NCI-H187 (cell line): Measurements from ENCODE around the gene TPRA1.

Experiments used
- DNase-seq, 2 experiments: peaks; one replicate each; lab custom pipeline; 2025; lab: John Stamatoyannopoulos, UW

Gene TPRA1

DNA sequence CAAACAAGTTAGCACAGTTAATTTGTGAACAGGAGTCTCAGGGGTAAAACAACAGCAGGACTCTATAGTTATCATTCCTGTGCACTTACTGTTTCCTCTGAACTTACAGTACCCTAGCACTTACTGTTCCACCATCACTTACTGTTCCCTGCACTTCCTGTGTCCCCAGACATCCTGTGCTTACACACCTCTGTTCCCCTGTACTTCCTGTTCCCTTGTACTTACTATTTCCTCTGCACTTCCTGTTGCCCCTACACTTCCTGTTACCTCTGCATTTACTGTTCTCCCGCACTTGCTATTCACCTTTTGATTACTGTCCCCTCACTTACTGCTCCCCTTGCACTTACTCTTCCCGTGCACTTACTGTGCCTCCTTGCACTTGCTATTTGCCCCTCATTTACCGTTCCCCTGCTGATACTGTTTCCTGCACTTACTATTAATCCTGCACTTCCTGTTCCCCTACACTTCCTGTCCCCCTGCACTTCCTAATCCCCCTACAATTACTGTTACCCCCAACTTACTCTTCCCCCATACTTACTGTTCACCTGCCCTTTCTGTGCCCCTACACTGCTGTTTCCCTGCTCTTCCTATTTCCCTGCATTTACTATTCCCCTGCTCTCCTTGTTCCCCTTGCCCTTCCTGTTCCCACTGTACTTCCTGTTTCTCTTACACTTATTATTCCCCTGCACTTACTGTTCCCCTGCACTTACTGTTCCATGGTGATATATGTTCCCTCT, 30.3 kb downstream of the TPRA1 start:
- DNase-seq: no peak

DNA sequence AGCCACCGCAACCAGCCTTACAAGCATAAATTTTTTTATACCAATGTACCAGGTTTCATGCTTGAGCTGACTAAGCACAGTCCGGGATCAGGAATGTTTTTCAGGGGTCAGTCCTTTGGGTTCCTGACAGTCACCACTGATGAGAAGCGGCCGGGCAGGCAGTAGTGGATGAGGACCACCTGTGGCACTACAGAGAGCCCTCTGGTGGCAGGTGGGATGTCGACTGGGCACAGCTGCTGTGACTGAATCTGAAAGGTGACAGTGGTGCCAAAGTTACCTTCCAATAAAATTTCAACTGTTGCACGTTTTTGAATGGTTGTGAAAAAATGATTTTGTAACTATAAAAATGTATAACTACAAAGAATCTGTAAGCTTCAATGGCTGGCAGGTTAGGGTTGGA, 34.0 kb downstream of the TPRA1 start:
- no peak for DNase-seq

DNA sequence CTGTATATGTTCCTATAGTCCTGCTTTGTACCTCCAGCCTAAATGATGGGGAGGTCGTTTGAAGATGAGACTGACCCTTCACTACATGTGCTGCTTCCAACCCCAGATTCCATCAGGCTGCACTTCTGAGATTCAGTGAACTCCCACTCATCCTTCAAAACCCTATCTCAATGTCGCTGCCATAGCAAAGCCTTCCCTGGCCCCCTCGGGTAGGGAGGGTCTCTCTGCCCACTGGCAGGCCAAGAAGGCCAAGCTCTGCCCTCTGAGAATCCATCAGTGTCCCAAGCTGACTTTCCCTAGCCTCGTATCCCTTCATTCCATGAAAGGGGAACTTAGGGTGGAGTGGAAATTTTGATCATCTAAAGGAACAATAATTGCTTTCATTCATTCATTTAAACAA, 35.4 kb downstream of the TPRA1 start:
- no peak for DNase-seq

DNA sequence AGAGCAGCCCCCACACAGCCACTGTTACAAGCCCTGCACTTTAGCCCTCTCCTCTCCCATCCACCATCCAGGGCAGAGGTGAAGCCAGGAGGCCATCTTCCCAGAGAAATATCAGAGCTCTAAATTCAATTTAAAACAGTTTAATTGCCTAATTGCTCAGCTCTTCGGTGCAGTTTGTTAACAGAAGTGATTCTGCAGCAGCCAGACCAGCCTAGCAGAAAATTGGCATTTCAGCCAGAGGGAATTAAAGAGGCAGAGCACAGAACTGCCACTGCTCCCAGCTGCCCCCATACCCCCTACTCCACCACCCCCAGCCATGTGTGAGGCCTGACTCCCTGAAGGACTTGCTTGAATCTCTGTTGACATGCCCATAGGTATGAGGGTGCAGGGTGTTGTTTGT, 38.5 kb downstream of the TPRA1 start:
- no peak for DNase-seq

DNA sequence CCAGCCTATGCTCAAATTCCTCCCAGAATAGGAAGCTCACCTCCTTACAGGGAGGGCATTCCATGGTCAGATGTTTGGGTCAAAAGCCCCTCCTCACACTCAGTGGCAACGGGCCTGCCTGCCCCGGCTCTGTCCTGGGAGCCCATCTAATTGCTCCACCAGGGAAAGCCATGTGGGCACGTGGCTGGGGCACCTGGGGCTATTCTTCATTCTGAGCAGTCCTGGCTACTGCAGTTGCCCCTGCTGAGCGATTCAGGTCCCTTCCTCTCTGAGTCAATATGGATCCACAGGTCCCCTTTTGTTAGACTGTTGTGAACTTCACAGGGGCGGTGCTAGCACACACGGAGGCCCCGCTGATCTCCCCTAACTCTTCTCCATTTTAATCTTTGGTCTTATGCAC, 39.4 kb downstream of the TPRA1 start:
- no peak for DNase-seq

DNA sequence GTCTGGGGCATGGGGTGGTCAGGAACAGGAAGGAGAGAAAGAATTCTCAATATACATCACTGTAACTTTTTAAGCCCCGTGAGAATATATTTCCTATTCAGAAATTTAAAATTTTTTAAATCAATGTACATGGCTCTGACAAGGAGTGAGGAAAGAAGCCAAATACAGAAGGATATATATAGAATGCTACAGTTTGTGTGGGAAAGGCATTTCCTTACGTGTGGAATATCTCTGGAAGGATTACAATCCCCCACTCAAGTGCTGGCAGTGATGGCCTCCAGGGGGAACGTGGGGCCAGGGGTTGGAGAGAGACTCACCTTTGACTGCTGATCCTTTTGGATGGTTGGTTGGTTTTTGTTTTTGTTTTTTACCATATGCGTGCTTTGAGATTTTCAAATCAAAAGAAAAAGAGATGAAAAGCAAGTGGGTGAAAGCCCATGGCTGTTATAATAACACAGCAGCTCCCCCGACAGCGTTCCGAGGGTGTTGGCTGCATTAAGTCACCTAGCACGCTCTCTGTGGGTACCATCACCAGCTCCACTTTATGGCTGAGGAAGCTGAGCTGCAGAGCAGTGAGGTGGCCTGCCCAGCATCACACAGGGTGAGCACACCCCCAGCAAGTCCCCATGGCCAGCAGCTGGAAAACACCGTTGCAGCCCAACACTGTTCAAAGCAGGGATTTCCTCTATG, 39.9 kb downstream of the TPRA1 start:
- DNase-seq: no peak

DNA sequence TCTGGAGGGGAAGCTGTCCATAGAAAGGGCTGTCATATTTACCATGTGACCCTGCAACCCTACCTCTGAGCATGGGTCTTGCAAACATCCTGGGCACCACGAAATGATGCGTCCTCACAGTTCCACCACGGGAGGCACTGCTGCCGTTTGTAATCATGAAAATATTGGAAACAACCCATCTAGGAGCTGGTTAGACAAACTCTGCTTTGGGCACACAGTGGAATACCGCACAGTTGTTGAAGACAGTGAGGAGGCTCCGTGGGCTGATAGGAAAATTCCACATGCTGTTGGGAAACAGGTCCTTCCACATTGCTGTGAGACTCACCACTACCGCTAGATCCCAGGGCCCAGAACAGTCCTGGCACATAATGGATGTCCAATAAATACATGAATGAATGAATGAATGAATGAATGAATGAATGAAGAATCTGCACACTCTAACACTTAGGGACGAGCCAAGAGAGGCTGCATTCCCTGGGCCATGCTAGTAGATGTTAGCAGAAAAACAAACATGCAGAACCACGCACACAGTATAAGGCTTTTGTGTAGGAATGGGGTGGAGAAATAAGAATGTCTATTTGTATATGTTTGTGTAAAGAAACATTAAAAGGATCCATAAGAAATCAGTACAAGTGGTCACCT, 40.6 kb downstream of the TPRA1 start:
- no peak for DNase-seq

DNA sequence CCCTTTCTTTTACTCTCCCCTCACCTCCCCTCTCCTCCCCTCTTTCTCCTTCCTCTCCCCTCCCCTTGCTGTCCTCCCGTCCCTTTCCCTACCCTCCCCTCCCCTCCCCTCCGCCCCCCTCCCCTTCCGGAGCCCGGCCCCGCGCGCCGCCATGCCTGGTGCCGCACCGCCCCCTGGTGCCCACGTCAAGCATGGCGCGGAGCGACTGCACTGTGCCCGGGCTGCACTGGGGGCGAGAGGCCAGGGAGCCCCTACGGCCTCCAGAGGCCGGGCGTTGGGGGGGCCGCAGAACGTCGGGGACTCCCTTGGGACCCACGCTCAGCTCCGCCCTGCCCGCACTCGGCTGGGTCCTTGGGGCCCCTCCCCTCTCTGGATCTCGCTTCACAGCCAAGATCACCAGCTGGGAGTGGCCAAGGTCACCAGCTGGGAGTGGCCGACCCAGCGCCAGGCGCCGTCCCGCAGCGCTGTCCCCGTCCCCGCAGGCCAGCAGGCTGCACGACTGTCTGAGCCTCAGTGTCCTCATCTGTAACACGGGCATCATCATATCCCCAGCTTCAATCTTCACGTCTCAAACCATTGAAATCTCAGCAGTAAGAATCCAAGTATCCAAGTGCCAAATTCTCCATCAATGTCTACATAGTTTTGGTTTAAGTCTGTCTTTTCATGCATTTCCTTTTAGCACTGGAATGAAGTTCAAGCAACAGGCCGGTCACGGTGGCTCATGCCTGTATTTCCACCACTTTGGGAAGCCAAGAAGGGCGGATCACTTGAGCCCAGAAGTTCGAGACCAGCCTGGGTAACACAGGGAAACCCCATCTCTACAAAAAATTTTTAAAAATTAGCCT, 42.5 kb downstream of the TPRA1 start:
- DNase-seq: peak; percentile 48 to 62

DNA sequence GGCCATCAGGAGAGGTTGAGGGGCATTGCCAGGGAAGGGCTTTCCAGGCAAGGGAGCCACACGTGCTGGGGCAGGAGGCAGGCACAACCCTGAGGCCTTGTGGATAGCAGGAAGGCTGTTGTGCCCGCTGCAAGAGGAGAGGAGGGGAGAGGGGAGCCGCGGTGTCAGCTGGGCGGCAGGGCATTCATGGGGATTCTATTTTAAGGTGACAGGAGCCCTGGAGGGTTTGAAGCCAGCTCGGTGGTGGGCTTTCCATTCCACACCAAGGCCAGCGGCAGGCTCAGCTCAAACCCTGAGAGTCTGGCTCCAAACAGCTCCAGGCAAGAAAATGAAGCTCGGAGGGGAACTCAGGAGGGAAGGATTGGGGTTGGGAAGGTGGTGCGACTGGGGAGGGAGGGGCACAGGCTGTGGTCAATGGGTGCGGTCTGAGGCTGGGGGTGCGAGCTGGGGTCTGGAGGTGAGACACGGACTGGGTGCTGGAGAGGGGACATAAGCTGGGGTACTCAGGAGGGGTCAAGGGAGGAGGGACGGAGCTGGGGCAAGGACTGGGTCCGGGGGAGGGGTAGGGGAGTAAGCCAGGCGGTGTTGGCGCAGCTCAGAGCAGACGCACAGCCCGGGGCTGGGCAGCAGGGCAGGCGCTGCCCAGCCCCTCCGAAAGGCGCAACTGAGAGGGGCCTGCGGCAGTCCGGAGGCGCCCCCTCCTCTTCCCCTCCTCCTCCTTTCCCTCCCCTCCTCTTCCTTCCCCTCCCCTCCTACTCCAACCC, 43.4 kb downstream of the TPRA1 start:
- no peak for DNase-seq

DNA sequence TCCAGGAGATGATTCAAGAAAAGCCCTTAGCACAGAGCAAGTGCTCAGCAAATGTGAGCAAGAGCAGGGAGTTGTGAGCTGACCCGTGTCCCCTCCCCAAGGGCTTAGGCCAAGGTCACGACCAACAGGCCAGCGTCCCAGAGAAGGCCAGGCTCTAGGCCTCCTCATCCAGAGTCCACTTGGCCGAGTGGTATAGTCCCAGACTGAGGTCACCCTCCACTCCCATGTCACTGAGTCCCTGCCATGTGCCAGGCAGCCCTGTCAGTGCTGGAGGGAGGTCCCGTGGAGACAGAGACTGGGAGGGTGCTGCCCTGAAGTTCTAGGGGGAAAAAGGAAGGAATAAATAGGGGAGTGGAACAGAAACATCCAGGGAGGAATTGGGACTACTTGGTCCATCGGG, 44.0 kb downstream of the TPRA1 start:
- no peak for DNase-seq

DNA sequence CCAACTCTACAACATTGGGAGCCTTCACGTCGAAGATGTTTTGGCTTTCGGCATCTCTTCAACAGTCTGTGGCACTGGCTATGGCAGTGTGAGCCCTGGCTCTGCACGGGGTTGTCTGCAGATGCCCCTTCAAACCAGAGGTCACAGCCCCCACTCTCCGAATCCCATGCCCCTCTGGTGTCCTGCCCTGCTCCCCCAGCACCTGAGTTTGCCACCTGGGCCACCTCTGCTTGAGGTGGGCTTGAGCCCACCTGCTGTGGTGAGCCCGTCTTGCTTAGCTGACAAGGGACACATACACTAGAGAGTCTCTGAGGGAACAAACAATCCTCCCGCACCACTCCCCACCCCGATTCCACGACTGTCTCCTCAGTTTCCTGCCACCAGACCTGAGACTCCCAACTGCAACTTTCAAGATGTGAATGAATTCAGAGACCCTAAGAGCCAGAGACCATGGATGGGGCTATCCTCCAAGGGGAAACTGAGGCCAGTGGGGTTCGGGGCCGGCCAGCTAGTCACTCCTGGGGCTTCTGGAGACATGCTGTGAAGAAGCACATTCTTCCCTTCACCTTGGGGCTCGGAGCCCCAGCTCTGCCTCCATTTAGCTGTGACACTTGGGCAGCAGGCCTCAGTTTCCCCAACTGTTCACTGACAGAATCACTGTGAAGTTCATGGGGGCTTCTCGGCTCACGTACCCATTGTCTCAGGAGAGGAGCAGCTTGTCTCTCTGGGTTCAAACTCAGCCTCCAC, 44.6 kb downstream of the TPRA1 start:
- DNase-seq: no peak

DNA sequence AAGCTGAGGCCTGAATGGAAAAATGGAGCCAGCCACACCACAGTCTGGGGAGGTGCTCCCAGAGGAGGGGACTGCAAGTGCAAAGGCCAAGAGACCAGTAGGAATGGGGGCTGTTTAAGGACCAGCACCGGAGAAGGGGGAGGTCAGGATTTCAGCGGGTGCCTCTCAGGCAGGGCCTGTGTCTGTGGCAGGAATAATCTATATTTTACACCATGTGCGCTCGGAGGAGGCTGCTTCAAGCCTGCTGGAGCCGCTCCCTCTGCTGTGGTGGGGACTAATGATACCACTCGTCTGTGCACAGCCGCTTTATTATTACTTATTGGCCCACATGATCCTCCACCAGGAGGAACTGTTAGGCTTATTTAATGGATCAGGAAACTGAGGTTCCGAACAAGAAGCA, 45.3 kb downstream of the TPRA1 start:
- DNase-seq: no peak

DNA sequence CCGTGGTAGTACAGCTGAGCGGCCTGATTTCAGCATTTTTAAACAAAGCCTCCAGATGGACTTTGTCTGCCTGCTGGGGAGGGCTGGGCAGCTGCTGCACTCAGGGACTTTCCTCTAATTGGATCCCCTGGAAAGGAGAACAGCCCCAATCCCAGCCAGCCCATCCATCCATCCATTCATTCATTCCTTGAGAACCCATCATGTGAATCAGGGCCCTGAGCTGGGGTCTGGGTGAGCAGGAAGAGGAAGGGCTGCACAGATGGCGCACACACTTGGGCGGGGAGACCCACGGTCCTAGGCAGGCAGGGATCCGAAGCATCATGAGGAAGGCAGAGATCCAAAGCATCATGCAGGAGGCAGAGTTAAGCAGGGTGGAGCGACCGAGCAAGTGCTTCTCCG, 45.7 kb downstream of the TPRA1 start:
- no peak for DNase-seq

DNA sequence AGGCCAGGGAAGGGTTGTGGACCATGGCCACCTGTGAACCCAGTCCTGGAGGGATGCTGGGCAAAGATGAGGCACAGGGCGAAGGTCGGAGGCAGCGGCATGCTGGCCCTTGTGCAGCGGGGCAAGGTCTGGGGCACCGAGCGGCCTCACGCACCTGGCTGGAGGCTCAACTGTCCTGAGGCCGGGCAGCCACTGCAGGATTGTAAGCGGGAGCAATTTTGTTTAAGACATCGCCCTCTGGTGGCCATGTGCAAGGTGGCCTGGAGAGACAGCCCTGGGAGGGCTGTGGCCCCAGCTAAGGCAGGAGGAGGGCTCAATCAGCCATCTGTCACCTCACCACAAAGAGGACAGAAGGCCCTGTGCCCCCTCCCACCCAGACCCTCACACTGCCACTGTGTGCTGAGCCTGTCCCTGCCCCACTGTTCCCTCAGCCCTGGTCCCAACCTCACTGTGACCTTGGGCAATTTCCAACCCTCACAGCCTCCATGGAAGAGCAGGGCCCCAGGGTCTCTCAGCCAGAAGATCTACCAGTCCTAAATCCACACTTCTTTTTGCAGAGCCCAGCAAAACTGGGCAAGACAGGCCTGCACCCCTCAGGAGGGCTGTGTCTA, 46.2 kb downstream of the TPRA1 start:
- DNase-seq: peak; percentile 53 to 65

DNA sequence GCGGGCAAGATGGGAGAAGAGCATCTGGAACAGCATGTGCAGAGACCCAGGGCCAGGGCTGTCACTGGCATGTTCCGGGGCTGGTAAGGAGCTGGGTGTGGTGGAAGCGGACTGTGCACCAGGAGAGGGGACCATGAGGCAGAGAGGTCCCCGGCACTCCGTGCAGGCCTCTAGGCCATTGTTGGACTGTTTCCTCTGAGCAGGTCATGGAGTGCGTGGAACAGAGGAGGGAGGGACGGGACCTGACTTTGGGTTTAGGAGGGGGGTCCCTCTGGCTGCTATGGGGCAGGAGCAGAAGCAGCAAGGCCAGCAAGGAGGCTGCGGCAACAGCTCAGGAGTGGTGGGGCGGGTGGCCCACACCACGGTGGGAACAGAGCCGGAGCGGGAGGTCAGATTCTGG, 47.1 kb downstream of the TPRA1 start:
- DNase-seq: no peak

DNA sequence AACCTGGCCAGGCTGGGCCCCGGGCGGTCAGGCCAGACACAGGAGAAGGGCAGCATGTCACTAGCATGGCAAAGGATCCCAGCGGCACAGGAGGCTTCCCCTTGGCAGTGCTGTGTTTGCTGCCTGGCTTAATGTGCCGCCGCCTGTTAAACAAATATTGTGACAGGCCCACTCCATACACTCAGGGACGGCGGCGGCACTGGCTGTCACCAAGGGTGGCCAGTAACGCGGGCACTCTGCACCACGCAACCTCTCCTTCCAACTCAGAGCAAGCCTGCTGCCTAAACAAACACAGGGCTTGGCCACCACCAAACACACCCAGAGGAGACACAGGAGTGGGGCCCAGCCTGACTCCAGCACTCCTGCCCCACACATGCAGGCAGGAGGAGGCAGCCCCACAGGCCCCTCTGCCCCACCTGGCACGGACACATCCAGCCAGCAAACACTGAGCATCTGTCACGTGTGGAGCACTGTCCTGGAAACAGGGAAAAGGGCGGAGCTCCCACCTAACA, 48.0 kb downstream of the TPRA1 start:
- DNase-seq: peak; percentile 40 to 82

DNA sequence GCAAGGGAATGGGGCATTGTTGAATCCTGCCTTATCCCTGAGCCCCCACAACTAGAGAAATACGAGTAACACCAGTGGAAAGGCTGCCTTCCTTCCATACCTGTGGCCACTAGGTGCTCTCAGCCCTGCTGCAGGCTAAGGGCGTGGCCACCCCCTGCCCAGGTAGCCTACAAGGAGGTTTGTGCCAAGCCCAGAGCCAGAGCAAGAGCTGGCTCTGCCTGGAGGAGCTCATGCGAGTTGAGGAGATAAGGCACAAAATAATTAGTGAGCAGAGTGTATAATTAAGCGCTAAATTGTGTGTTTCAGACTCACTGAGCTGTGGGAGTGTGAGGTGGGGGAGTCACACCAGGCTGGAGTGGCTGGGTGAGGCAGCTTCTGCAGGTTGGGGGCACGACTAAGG, 49.2 kb downstream of the TPRA1 start:
- no peak for DNase-seq

DNA sequence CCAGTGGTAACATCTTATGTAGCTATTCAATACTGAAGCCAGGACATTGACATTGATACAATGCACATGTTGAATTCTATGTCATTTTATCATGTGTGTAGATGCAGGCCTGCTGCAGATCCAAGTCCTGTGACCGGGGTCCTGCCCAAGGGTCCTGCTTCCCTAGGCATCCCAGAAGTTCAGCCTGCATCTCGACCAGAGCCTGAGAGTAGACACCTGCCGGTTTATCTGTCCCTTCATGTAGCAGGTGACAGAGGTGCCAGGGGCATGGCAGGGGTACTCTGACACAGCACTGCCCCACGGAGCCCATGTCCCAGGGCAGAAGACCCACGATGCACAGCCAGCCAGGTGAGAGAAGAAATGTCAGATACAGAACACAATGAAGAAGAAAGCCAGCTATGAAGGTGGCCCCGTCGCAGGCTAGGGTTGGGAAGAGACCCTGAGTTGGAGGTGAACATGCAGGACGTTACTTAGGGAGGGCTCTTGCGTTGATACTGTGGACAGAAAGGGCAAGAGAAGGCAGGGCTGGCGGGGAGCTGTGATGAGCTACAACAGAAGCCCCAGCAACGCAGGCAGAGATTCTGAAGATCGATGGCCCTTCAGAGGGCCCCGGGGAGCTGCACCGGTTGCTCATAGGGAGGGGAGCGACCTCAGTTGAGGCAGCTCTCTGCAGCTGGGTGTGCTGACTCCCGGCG, 51.0 kb downstream of the TPRA1 start:
- no peak for DNase-seq

DNA sequence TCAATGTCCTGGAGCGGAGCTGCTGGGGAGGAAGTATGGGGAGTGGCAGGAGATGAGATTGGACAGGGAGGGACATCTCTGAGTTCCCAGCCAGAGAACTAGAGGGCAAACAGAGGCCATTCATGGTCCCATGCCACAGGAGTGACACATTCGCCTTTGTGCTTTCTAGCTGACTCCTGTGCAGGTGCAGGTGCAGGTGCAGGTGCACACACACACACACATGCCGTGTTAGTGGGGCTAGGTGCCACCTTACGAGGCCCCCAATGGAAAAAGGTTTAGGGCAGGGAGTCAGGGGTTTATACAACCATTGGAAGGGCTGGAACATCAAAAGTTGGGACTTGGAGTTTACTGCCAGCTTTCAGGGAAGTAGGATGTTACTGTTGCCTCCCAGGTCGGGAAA, 52.0 kb downstream of the TPRA1 start:
- no peak for DNase-seq
